ENCODE data around the gene SFXN5.

SFXN5 gene

DNA sequence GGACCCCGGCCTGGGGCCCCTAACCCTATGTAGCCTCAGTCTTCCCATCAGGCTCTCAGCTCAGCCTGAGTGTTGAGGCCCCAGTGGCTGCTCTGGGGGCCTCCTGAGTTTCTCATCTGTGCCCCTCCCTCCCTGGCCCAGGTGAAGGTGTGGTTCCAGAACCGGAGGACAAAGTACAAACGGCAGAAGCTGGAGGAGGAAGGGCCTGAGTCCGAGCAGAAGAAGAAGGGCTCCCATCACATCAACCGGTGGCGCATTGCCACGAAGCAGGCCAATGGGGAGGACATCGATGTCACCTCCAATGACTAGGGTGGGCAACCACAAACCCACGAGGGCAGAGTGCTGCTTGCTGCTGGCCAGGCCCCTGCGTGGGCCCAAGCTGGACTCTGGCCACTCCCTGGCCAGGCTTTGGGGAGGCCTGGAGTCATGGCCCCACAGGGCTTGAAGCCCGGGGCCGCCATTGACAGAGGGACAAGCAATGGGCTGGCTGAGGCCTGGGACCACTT, 137.8 kb downstream of the SFXN5 start:
- DNase-seq = no peak

DNA sequence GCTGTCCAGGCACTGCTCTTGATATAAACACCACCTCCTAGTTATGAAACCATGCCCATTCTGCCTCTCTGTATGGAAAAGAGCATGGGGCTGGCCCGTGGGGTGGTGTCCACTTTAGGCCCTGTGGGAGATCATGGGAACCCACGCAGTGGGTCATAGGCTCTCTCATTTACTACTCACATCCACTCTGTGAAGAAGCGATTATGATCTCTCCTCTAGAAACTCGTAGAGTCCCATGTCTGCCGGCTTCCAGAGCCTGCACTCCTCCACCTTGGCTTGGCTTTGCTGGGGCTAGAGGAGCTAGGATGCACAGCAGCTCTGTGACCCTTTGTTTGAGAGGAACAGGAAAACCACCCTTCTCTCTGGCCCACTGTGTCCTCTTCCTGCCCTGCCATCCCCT, 138.3 kb downstream of the SFXN5 start:
- no peak for DNase-seq

DNA sequence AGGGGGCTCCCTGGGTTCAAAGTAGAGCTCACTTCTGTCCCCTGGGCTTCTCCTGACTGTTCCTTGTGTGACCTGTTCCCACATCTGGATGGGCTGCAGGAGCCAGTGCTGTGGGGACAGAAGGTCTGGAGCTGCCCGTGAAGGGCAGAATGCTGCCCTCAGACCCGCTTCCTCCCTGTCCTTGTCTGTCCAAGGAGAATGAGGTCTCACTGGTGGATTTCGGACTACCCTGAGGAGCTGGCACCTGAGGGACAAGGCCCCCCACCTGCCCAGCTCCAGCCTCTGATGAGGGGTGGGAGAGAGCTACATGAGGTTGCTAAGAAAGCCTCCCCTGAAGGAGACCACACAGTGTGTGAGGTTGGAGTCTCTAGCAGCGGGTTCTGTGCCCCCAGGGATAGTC, 138.7 kb downstream of the SFXN5 start:
- no peak for DNase-seq

DNA sequence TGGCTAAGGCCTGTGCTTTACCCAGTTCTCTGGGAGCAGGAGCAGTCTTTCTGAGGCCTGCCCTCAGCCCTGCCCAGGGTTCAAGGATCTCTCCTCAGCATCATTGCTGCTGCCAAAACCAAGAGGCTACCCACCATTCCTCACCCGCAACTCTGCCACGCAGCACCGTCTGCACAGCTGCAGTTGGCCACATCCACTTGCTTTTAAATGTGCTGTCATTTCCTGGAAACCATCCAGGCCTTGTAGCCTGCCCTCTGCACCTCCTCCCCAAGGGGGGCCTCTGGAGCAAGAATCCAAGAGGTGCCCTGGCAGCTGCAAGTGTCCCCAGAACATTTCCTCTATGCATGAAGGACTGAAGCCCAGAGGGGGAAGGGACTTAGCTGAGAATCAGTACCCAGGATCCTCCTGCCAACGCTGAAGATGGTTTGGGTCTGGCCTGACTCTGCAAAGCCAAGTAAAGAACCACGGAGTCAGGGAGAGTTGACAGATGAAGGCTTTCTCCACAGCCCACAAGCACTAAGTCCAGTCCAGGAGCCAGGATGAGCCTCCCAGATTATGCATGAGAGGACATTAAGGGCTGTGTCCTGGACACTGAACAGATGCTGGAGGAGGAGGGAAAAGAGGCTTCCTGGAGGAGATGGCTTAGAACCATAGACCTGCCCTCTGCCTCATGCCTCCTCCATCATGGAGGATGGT, 139.3 kb downstream of the SFXN5 start:
- DNase-seq = no peak

DNA sequence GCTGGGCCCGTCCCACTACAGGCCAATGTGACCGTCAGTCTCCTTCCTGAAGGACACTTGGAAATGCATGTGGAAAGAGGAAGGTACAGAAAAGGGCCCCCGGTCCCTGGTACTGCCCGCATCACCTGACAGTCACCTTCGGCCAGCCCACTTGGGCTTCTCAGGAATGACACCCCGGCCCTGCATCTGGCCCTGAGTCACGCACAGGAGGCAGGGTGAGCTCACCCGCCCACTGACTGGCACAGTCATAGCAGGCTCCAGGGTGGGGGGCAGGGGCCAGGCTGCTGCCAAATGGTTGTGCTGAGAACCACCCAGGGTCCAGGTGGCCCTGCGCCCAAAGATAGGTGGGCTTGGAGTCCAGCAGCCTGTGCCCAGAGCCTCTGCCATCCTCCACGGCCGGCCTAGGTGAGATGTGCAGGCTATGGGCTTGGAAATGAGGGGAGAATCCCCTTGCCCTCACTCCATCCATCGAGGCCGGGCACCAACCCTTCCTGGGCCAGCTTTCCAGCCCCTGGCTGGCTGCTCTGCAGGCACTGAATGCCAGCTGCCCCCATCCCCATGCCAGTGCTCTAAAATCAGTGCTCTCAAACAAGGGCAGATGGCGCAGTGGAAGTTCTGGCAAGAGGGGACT, 140.1 kb downstream of the SFXN5 start:
- DNase-seq = no peak

DNA sequence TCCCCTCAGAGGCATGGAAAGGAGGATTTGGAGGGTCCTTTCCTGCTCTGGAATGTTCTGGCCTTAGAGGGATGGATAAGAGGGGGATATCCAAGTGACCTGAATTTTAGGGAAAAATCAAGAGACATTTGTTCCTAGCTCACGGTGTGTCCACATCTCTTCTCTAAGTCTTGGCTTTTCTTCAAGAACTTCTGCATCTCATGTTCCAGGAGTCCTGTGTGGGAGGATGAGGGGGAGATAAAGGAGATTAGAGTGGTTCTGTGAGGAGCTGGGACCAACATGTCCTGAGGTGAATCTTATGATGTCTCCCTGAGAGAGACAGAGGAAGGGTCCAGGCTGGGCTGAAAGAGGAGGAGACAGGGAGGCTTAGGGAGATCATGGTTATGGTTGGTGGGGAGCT, 142.5 kb downstream of the SFXN5 start:
- DNase-seq = no peak

DNA sequence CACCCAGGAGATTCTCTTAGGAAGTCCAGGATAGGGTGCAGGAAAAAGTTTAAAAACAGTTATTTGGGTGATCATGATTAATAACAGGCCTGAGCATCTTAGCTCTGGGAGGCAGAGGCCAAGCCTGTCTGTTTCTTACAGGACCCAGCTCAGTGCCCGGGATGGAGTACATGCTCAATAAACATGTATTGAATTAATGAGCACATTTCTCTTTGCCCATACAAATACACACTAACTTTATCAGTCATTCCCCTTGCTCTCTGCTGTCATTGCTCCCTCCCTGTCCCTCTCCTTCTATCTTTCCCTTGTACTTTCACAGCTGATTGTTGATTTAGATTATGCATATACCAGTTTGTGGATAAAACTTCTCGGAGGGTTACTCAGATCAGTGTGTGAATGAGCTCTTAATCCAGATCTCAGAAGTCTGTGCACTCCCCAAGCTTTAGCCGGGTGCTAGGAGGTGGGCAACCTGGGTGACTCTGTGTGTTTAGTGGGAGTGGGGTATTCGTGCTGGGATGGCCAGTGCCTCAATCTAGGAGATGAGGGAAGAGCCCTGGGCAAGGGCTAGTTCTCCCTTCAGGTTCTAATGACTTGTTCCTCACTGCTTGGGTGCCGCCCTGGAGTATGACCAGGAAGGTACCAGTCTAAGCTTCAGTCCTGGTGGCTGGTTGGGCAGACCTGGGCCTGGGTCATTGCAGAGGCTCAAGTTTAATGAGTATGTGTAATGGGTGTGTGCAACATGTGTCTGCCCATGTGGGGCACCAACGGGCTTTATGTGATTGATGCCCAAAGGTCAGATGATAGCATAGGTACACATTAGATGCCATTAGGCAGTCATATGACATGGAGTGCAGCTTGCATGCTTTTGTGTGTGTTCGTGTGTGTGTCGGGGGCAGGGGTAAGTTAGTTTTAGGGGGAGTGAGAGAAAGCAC, 143.6 kb downstream of the SFXN5 start:
- no peak for DNase-seq

DNA sequence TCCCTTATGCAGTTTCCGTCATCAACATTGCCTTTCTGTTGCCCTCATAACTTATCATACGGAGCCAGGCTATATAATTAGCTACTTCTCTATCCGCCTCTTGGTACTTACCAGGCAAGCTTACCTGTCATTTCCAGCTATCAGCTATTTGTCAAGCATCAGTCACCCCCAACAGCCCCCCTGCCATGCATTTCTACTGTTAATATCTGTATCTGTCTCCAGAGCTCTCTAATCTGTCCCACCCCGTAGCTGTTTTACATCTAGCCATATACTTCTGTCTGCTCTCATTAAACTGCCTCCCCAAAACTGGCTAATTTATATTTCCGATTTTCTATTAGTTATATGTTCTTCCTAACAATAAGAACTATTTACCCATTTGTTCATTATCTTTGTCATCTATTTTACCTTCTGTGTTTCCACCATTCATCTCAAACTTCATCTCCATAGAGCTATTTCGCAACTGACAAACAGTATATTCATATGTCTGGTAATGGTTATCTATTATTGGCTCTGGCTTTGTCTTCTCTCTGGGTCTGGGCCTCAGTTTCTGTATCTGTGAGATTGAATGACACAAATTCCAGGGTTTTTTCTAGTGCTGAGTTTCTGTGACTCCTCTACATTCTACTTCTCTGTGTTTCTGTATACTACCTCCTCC, 144.6 kb downstream of the SFXN5 start:
- DNase-seq = no peak

DNA sequence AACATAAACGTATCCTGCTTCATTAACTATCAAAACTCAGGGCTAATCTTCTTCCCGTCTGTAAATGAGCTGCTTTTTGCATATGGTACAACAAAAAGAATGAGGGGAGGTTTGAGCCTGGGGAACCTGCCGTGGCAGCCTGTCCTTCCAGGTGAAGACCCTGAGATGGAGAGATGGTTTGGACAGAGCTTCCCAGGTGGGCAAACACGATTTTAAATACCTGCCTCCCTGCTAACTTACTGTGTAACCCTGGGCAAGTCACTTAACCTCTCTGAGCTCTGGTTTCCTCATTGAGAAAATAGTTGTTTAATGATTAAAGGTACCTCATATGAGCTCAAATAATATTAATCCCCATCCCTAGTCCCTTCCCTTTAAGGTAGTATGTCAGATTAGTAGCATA, 145.1 kb downstream of the SFXN5 start:
- no peak for DNase-seq

DNA sequence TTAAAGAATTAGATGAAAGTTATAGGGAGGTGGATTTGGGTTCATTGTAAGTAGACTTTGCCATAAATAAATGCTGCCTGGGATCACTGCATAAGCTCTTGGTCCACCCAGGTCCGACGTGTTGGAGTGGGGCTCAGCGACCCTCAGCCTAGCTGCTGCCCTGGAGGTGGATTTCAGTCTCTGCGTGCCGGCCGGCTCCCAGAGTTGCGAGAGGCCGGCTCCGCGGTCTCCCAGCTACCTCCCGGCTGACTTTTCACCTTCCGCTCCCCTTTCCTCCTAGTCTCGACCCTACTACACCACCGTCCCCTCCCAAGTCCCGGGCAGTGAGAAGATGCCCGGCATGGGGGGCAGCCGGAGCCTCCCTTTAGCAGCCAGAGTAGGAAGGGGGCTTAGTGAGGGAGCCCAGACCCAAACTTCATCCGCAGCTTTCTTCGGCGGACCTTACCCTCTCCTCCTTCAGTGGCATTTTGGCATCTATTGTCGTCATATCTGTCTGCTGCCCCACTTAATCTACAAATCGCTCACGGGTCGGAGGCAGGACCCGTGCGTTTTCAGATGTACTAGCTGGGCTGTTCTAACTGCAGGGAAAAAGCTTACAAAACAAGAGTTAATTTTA, 146.1 kb downstream of the SFXN5 start:
- DNase-seq = no peak

DNA sequence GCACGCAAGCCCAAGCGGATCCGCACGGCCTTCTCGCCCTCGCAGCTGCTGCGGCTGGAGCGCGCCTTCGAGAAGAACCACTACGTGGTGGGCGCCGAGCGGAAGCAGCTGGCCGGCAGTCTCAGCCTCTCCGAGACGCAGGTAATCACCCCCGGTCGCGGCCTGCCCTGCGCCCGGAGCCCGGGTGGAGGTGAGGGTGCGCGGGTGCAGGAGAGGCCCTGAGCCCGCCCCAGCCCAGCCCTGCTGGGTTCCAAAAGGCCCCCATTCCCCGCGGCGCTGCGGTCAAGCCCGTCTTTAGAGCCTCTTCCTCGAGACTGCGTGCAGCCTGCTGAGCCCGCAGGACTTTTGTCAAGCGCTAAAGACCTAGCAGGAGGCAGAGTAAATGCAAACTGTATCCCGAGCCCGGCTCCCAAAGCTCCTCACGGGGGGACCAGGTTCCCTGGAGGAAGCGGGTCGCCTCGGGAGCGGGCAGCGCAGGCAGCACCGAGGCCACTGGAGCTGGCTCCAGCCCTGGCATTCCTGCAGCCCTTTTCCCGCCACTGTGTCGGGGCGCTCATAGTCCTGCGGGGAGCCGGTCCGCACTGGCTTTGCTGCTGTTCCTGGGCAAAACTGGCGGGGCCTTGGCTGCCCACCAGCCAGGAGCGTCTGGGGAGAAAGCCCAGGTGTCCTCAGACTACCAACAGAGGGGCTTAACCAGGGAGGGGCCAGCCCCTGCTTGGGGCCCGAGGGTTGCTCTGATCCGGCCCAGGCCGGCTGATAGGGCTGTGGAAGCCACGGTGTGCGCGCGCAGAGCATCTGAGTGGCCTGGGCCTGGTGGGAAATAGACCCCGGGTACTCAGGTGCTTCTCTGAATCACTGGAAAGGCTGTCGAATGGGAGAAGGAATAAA, 146.9 kb downstream of the SFXN5 start:
- peak; percentile 12 for DNase-seq

DNA sequence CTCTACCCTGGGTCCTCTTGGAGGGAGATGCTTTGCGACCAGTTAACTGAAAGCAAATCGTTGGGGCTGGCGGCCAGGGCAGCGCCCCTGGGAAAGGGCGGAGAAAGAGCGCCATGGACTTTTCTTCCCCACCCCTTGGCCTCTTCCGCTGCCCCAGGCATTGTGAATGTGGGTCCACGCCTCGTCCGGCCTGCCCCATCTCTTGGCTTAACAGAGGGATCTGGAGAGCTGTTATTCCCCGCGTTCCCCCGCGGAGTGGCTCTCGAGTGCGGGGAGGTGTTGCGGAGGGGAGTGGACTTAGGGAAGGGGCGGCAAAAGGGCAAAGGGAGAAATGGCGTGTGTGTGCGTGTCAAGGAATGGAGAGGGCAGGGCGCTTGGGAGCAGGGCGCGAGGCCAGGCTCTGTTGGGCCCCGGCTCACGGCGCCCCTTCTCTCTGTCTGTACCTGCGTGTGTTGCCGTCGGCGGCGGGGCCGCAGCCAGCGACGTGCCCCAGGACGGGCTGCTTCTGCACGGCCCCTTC, 147.6 kb downstream of the SFXN5 start:
- DNase-seq = no peak

DNA sequence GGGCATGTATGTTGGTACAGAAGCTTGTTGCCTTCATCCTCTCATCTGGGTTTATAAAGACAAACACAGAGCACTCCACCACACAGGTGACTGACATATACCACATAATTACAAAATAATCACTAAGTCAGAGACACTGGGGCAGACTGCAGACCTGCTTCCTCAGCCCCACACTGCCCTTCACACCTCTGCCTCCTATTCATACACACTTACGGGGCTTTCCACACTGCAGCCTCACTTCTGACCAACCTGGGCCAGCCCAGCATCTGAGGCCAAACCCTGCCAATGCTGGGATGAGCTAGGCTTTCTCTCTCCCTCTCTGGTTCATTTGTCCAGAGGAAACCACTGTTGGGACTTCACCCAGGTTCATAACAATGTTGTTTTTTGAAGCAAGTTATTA, 149.7 kb downstream of the SFXN5 start:
- no peak for DNase-seq

DNA sequence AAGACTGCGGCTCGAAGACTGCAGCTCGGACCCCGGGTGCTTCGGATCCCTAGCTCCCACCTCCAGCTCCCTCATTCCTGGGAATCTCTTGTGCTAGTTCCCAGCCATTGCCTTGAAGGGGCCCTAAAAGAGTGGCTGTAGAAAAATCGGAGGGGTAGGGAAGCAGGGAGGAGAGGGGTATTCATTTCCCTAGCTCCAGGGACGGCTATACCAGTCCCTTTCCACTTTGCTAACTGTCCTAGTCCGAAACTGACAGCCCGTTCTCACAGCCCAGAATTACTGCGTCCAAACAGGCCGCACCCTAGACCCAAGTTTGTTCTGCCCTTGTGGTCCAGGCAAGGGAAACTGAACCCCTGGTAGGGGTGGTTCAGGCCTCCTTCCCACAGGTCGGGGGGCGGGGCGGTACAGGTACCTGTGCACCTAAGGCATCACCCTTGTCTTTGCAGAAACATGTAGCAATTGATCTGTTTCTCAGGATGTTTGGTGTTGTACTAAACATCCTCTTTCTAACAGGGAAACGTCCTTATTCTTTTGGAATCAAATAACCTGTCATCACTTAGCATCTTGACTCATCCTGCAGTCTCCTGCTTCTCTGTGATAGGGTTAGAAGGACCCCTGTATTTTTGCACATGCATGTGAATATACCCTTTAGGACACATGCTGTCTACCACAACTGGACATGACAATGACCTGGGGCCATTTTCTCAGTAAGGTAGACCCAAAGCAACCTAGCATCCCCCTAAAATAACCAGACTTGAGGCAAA, 150.2 kb downstream of the SFXN5 start:
- DNase-seq = no peak

DNA sequence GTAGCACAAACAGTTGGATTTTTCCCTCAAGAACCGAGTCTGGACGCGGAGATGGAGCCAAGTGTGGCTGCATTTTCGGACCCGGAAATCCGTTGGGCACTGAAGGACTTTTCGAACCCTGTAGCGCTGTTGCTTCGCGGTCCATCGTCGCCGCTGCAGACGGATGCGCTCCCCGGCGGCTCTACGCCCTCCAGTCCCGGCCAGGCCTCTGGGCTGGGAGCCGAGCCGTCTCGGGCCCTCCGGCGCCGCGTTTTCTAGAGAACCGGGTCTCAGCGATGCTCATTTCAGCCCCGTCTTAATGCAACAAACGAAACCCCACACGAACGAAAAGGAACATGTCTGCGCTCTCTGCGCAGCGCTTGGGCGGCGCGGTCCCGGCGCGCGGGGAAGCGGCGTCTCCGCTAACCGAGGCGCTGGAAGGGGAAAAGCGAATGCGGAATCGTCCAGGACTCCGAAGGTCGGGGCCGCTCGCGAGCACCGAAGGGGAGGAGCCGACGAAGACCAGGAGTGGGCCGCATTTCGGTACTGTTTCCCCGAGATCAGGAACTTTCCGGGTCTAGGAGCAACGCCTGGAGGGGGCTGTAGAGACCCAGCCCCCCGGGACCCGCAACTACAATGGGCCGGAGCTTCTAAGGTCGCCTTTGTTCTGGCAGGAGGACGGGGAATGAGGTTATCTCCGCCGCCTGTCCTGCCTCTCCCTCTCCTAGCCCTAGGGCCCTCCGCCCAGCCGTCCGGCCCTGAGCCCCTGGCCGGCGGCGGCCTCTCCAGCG, 151.0 kb downstream of the SFXN5 start:
- DNase-seq = peak; percentile 37

DNA sequence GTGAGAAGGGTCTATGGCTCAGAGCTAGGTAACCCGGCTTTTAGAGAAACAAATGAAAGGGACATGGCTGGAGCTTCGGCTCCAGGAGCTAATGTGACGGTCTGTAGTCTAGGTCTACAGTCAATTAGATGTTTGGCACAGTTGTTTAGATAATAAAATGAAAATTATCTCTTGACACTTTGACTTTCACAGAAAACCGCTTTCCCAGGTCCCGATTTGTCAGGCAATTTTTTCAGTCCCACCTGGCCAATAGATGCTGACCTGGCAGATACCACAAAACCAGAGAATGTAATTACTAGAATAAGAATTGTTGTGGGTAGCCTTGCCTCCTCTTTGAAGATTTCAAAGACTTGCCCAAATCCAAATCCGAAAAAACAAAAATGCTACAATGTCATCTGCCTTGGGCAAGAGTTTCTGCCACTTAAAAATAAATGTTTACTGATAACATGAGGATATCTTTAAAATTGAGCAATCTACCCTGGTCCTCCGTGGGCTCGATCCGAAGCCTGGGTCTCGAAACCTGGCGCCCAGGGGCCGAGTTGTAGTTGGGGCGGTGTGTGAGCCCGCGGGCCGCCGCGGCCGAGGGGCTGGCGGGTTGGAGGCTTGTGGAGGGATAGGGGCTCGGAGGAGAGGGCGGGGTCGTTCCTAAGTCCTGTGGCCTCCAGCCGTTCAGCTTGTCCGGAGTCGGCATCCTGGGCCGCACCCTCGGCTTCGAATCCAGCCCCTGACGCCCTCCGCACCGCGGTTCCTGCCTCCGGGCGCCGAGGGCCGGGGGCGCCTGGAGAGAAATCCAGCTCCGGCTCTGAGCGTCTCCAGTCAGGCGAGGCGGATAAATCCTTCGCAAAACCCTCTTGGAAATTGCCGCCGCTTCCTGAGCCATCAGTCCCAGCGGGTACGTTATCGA, 151.8 kb downstream of the SFXN5 start:
- DNase-seq = no peak

DNA sequence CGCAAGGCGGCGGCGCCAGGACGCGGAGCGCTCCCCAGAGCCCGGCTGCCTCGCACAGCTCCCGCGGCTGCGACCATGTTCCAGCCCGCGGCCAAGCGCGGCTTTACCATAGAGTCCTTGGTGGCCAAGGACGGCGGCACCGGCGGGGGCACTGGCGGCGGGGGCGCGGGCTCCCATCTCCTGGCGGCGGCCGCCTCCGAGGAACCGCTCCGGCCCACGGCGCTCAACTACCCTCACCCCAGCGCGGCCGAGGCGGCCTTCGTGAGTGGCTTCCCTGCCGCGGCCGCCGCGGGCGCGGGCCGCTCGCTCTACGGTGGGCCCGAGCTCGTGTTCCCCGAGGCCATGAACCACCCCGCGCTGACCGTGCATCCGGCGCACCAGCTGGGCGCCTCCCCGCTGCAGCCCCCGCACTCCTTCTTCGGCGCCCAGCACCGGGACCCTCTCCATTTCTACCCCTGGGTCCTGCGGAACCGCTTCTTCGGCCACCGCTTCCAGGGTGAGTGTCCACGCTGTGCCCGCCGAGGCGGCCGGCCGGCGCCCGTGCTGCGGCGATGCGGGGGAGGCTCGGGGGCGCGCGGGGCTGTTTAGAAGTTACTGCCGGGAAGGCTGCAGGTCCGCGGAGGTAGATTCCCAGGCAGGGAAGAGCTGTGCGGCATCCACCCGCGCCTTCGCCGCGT, 153.5 kb downstream of the SFXN5 start:
- no peak for DNase-seq
